Superior temporal gyrus (tissue), 1 donor: ENCODE measurements around the gene DNAH1.

Experiments used
- DNase-seq: peaks from one replicate; pipeline ENCODE4 v3.0.0-alpha.2; 2016; ENCODE audit errors: extremely low spot score

The DNAH1 gene

DNA sequence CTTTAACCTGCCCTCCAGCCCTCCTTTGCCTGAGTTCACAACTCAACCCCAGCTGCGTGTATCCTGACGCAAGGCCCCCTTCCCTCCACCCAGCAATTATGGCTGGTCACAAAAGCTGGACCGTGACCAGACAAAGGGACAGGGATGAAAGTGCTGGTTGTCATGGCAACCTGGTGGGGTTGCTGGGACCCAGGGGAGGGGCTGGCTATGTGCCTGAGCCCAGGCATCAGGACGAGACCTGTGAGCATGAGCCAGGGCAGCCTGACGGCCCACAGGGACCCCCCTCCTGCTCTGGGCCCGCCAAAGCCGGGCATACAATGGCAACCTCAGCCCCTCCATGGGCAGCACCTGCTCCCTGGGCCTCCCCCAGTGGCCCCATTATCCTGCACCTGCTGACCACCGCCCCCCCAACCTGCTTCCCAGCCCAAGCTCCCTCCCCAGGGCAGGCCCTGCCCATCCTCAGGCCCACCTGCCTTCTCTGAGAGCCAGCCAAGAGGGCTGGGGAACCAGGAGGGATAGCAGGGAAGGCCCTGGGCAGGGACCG, 4.5 kb upstream of the DNAH1 start:
- no peak for DNase-seq

DNA sequence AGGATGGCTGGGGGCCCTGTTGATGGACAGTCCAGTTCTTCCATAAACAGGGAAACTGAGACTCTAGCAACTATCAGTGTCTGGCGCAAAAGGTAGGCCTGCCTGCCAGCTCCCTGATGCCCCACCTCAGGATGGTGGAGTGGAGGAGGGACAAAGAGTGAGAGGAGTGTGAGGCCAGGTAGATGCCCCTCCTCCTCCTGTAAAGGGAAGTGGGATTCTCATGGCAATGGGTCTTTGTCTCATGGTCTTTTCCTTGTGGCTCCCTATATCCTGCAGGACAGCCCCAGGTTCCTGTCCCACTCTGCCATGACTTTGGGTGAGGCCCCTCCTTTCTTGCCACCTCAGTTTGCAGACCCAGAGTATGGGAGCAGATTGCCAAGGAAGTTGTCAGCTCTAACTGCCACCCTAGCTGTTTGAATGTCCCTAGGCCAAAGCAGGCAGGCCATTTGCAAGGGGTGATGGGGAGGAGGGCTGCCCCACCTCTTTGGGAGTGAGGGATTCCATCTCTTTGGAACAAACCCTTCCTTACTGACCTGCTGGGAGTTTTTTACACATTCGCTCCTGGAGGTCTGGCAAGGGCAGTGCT, 2.8 kb upstream of the DNAH1 start:
- no peak for DNase-seq

GRCh38 chr3:52313774-52314188, 2.3 kb upstream of the DNAH1 start:
- DNase-seq = no peak

GRCh38 chr3:52314489-52314888, 1.6 kb upstream of the DNAH1 start:
- no peak for DNase-seq

- DNase-seq = no peak
Measured at GRCh38 chr3:52315006-52315405, 1.1 kb upstream of the DNAH1 start.

GRCh38 chr3:52317208-52318000, 1.3 kb downstream of the DNAH1 start:
- no peak for DNase-seq

GRCh38 chr3:52318186-52318816, 2.2 kb downstream of the DNAH1 start:
- no peak for DNase-seq

DNA sequence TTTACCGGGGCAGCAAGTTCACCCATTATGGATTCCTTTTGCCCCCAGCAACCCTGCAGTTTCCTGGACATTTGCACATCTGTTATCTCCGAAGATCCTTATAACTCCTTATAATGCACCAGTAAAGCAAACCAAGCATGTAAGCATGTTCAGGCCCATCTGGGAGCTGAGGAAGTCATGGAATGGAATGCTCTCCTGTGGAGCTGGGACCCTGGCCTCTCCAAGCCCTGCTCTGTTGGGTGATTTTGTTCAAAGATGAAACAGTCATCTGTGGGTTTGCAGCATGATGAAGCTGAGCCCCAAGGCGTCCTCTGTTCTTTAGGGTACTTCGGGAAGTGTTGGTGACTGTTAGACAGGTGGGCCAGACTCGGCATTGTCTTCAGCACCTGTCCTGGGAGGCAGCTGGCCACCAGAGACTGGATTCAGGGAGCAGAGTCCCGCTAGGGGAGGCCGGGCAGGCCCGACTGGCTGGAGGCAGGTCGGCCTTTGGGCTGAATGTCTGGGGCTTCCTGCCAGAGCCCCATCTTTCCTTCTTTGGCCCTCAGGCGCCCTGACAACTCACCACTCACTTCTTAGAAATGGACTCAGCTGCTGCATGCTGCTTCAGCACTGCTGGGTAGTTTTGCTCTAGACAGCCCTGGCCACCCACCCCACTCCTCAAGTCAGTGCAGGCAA, 3.9 kb downstream of the DNAH1 start:
- no peak for DNase-seq

- DNase-seq = no peak
Measured at GRCh38 chr3:52321481-52321880, 5.4 kb downstream of the DNAH1 start.

GRCh38 chr3:52322466-52322865, 6.3 kb downstream of the DNAH1 start:
- DNase-seq = no peak

- no peak for DNase-seq
Measured at GRCh38 chr3:52323526-52324295, 7.6 kb downstream of the DNAH1 start.

- no peak for DNase-seq
Measured at GRCh38 chr3:52324676-52325075, 8.6 kb downstream of the DNAH1 start.

DNA sequence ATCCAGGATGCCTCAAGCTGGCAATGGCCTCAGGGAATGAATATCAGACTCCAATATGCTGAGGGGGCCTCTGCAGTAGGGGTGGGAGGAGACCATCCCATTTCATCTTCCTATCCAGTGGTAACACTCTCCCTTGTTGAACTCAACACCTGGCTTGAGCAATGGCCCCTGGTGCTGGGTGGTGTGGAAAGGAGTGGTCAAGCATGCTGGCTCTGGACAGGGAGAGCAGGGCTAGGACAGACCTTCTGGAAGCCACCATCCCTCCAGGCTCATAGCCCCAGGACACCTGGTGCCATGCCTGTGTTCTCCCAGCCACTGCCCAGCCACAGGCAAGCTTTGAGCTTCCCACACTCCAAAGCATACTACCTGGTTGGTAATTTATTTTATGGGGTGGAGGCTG, 9.6 kb downstream of the DNAH1 start:
- no peak for DNase-seq

DNA sequence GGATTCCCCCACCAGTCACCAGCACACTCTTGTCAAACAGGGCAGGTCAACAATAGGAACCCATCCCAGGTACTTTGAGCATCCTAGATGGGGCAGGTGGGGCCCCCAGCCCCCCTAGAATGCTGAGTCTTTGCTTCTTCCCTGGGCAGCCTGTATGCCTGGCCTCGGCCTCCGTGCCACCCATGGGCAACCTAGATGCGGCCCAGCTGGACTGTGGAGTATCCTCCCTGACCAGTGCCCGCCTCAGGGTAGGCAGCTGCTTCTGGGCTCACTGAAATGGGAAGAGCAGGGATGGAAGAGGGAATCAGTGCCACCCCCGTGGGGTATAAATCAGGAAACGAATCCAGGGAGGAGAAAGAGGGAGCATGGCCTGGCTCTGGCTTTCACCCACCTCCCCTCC, 10.9 kb downstream of the DNAH1 start:
- DNase-seq = no peak

DNA sequence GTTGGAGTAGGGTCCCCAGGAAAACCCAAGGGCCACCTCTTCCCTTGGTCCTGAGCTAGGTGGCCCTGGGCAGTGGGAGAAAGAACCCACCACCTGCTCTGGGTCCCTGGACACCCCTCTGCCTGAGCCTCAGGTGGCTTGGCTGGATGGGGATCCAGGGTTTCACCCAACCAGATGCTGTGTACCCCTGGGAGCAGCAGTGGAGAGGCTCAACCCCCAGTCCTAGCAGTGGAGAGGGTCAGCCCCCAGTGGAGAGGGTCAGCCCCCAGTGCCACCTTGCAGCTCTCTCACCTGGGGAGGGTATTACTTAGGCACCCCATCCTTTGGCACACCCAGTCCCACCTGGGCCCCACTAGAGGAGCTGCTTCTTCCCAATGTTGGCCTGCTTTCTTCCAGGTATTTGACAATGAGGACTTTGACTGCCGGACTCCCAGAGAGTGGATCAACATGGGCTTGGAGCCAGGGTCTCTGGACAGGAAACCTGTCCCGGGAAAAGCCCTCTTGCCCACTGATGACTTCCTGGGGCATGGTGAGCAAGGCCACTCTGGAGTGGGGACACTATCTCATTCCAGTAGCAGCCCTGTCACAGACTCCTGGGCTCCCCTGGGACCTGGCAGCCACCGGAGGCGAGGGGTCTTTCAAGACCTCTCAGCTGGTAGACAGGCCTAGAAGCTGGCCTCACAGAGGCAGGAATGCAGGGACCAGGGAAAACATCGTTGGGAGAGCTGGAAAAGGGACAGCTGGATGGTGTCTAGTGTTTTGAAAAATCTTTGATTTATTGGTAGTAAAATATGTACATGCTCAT, 11.6 kb downstream of the DNAH1 start:
- DNase-seq = no peak

DNA sequence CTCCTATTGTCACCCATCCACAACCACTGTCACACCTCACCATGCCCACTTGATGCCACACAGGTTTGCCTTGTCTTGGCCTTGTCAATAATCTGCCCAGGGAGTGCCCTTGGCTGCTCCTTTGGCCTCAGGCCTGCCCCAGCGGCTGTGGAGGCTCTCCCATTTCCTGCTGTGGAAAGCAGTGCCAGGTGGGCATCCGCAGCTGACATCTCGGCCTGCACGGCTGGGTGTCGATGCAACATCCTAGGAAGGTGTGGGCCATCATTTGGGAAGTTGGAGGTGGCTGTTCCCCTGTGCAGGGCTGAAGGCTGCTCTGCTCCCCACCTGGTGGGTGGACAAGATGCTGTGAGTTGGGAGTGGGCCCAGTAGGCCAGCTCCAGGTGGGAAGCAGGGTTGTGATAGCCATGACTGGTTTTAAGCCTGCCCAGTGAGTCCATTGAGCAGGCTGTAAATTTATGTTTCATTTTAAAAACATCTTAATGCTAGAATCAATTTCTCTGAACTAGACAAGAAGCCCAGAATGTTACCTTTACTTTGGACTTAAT, 12.5 kb downstream of the DNAH1 start:
- DNase-seq = no peak

- DNase-seq = no peak
Measured at GRCh38 chr3:52330194-52330805, 14.2 kb downstream of the DNAH1 start.

DNA sequence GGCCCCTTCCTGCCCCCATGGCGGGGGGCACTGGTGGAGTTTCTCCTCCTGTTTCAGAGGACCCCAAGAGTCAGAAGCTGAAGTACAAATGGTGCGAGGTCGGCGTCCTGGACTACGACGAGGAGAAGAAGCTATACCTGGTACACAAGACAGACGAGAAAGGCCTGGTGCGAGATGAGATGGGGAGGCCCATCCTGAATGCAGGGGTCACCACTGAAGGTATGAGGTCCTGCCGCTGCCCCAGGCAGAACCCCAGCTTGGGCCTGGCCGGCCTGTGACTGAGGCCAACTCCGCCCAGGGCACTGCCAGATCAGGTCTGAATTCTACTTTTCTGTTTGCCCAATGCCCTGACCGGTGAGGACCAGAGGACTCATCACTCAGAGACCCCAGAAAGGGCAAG, 15.0 kb downstream of the DNAH1 start:
- DNase-seq = no peak

DNA sequence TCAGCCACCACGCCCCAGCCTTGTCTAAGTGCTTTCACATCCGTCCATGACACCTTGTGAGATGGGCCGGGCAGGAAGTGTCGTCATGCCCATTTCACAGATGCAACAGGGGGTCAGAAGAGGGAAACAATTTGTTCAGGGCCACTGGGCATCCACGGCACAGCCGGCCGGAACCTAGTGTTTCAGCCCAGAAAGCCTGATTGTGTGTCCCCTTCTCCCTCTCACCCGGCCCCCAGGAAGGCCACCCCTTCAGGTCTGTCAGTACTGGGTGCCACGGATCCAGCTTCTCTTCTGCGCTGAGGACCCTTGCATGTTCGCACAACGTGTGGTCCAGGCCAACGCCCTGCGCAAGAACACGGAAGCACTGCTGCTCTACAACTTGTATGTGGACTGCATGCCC, 15.8 kb downstream of the DNAH1 start:
- no peak for DNase-seq
